Glutamatergic neuron (in vitro differentiated cells): Measurements from ENCODE around the gene GMDS. TPM values are rescaled to one million over a fixed set of nuclear protein-coding genes. Genes with fewer than 3 reads are reported as not detected.

Source experiments
- DNase-seq: peaks from one replicate; pipeline ENCODE4 v3.0.0; 2022
- H3K27ac Mint-ChIP-seq: one replicate; pipeline ENCODE4 v1.8.0; 2020; ENCODE audit warnings: mild to moderate bottlenecking, mixed read lengths, inconsistent platforms; ENCODE audit not compliant: unreplicated experiment
- H3K27me3 Mint-ChIP-seq: one replicate; pipeline ENCODE4 v1.8.0; 2020; ENCODE audit warnings: mild to moderate bottlenecking, moderate library complexity, mixed read lengths, inconsistent platforms; ENCODE audit not compliant: unreplicated experiment
- H3K36me3 Mint-ChIP-seq: one replicate; pipeline ENCODE4 v1.8.0; 2020; ENCODE audit warnings: mild to moderate bottlenecking, mixed read lengths, inconsistent platforms; ENCODE audit not compliant: unreplicated experiment
- H3K4me1 Mint-ChIP-seq: one replicate; pipeline ENCODE4 v1.8.0; 2020; ENCODE audit warnings: mild to moderate bottlenecking, low read depth, mixed read lengths, inconsistent platforms; ENCODE audit not compliant: unreplicated experiment
- H3K4me3 Mint-ChIP-seq: one replicate; pipeline ENCODE4 v1.8.0; 2020; ENCODE audit warnings: mild to moderate bottlenecking, mixed read lengths, inconsistent platforms; ENCODE audit not compliant: unreplicated experiment
- H3K9me3 Mint-ChIP-seq: one replicate; pipeline ENCODE4 v1.8.0; 2020; ENCODE audit warnings: mild to moderate bottlenecking, moderate library complexity, mixed read lengths, inconsistent platforms; ENCODE audit not compliant: unreplicated experiment
- CTCF ChIP-seq: fragments of 200-600 bp; sonication (generic); IDR thresholded peaks from one replicate; pipeline ENCODE4 v1.5.0; 2021; ENCODE audit not compliant: partially characterized antibody, unreplicated experiment
- total RNA-seq: library from RNA; stranded (reverse); fragmentation: NEBNext Ultra II Directional; extraction: Animal tissue kit (Norgen Biotek cat#: 25700); gene quantifications from one replicate; pipeline ENCODE4 v1.2.1, GENCODE V29; 2021; ENCODE audit not compliant: unreplicated experiment

The GMDS gene
- total RNA-seq, 1 donor from 2014 or later, result 8.9 TPM

- Mint-ChIP-seq H3K27ac (no peak overlapping the region), H3K9me3 (peaks cover 6% of the 10 kb centered on the region), H3K36me3 (no peaks in the 10 kb centered on the region), H3K27me3 (peaks cover 2% of the 10 kb centered on the region), H3K4me1 (peaks cover 14% of the 10 kb centered on the region), H3K4me3 (no peak overlapping the region)
- TF ChIP-seq CTCF, result no peak
- no peak for DNase-seq
Observed at GRCh38 chr6:1896897-1897296, 348.5 kb downstream of the GMDS start.

- H3K36me3 Mint-ChIP-seq, result no peaks in the 10 kb centered on the region
- H3K4me3 Mint-ChIP-seq, result no peak overlapping the region
- peaks cover 2% of the 10 kb centered on the region for H3K27me3 Mint-ChIP-seq
- no peak for DNase-seq
- no peak overlapping the region for H3K27ac Mint-ChIP-seq
- TF ChIP-seq CTCF, result no peak
- H3K9me3 Mint-ChIP-seq, result peaks cover 6% of the 10 kb centered on the region
- H3K4me1 Mint-ChIP-seq, result peaks cover 14% of the 10 kb centered on the region
Observed at GRCh38 chr6:1895721-1896120, 349.7 kb downstream of the GMDS start.

DNA sequence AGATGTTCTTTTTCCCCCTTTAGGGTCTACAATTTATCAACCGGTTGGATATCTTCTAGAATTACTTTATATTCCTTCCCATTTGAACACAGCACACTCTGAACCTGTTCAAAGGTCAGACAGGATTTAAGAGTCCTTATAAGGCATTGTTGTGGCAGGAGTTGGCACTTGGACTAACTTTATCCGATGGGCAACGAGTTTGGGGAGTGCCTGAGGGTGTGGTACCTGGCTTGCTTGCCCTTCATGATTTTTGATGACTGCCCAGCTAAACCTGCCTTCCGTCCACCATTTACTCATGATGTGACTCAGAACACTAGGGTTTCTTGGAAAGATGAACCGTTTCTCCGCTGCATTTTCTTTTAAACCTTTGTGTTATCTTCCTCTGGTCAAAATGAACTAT lies 350.5 kb downstream of the GMDS start:
- Mint-ChIP-seq H3K27ac (no peak overlapping the region), H3K4me1 (peaks cover 14% of the 10 kb centered on the region), H3K36me3 (no peaks in the 10 kb centered on the region), H3K27me3 (peaks cover 2% of the 10 kb centered on the region), H3K4me3 (no peak overlapping the region), H3K9me3 (peaks cover 6% of the 10 kb centered on the region)
- no peak for TF ChIP-seq CTCF
- no peak for DNase-seq

- Mint-ChIP-seq H3K36me3 (no peaks in the 10 kb centered on the region), H3K9me3 (peaks cover 6% of the 10 kb centered on the region), H3K27me3 (no peaks in the 10 kb centered on the region), H3K27ac (peak overlapping the region; percentile 50), H3K4me1 (peaks cover 14% of the 10 kb centered on the region), H3K4me3 (no peak overlapping the region)
- peak; percentile 65 for DNase-seq
- TF ChIP-seq CTCF, result peak; percentile 26
Observed at GRCh38 chr6:1893470-1894130, 351.8 kb downstream of the GMDS start.

DNA sequence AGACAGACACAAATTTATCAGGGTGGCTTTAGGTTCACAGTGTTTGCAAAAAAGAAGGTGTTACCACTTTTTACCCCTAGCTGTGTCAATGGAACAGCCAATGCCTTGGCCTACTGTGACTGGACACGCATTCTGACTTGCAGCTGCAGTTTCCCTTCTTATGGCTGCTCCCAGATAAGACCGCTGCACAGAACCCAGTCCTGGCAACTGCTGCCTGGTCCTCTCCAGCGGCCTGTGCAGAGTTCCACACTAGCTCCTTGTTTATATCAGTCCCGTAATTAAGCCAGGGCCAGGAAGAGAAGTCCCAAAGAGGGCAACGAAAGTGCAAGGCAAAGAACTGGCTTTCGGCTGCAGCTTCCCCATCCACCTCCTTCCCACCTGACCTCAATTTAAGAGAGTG lies 352.7 kb downstream of the GMDS start:
- Mint-ChIP-seq H3K9me3 (peaks cover 6% of the 10 kb centered on the region), H3K27me3 (no peaks in the 10 kb centered on the region), H3K27ac (no peak overlapping the region), H3K4me3 (no peak overlapping the region), H3K36me3 (no peaks in the 10 kb centered on the region), H3K4me1 (peaks cover 14% of the 10 kb centered on the region)
- no peak for DNase-seq
- TF ChIP-seq CTCF, result no peak
